Omental fat pad (tissue), 4 donors: Measurements from ENCODE around the gene RNASE13. TPM values are rescaled to one million over a fixed set of nuclear protein-coding genes. Genes with fewer than 3 reads are reported as not detected.
A peak's percentile ranks its signal among the peaks of the same experiment; 100 is the strongest.

Source experiments
- ATAC-seq: fragments of 150-250 bp; one replicate; pipeline ENCODE4 v1.9.1; 2016; ENCODE audit warnings: mild to moderate bottlenecking, moderate library complexity; ENCODE audit not compliant: low FRiP score
- DNase-seq: peaks from one replicate; pipeline ENCODE4 v3.0.0-alpha.2; 2019; ENCODE audit warnings: low spot score
- total RNA-seq, 4 donors: library from RNA; depleted of rRNA; stranded (reverse); fragments of >200 nt; gene quantifications; one replicate each; pipeline ENCODE4 v1.1.0, GENCODE V29; 2016
- TF ChIP-seq, protein P1 (sequence below), 3 donors: fragments of 450-650 bp; IDR thresholded peaks; one replicate each; pipeline ENCODE4 v1.5.1; 2016 to 2017; ENCODE audit warnings: antibody characterized with exemption in 3 of 3, mild to moderate bottlenecking in 3 of 3, moderate library complexity in 2 of 3

RNASE13 gene
- total RNA-seq, 4 donors from 2014 or later: not detected

DNA sequence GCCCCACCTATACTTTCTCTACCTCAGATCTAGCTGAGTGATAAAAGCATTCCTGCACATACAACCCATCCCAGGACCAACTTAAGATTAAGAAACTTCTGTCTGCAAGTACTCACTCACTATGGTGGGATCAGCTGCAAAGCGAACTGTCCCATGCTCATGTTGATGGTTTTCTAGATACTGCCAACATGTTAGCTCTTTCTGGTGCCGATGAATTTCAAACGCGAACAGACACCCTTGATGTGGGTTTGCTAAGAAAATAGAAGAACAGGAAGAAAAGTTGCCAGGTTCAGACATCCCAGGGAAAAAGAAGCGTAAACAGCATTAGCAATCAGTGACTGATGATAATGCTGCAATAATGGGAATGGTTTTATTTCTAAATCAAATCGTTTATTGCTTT lies 37.0 kb downstream of the RNASE13 start:
- no peak for ATAC-seq
- TF ChIP-seq, protein P1, sequence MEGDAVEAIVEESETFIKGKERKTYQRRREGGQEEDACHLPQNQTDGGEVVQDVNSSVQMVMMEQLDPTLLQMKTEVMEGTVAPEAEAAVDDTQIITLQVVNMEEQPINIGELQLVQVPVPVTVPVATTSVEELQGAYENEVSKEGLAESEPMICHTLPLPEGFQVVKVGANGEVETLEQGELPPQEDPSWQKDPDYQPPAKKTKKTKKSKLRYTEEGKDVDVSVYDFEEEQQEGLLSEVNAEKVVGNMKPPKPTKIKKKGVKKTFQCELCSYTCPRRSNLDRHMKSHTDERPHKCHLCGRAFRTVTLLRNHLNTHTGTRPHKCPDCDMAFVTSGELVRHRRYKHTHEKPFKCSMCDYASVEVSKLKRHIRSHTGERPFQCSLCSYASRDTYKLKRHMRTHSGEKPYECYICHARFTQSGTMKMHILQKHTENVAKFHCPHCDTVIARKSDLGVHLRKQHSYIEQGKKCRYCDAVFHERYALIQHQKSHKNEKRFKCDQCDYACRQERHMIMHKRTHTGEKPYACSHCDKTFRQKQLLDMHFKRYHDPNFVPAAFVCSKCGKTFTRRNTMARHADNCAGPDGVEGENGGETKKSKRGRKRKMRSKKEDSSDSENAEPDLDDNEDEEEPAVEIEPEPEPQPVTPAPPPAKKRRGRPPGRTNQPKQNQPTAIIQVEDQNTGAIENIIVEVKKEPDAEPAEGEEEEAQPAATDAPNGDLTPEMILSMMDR (IDR thresholded peaks at IDR 0.05): no peak
- DNase-seq: no peak

DNA sequence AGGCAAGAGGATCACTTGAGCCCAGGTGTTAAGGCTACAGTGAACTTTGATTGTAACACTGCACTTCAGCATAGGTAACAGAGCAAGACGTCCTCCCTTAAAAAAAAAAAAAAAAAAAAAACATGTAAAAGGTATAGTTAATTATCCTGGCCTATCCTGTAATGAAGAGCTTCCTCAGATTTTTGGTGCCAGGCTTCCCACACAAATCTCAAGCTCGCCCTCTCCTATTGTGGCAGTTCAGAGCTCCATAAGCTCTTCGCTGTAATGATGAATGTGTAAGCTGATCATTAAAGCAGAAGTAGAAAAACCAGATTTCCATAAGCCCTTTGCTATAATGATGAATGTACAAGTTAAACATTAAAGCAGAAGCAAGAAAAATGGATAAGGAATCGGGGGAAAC lies 37.5 kb downstream of the RNASE13 start:
- no peak for ATAC-seq
- TF ChIP-seq, protein P1 (IDR thresholded peaks at IDR 0.05): no peak
- DNase-seq: no peak

DNA sequence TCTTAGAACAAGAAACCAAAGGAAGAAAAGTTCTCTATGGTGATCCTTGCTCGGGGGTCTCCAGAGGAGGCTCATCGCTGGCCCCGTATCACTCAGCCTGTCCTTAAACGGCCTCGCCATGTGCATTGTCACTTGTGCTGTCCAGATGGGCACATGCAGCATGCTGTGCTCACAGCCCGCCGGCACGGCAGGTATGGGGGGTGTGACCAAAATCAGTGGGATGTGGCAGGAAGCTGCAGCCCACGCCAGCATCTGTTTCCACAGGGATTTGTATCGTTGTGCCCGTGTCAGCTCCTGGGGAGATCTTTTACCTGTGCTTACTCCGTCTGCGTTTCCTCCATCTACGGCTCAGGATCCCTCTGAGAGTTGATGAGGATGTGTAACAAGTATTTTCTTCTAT lies 38.1 kb downstream of the RNASE13 start:
- DNase-seq (no peak), ATAC-seq (no peak)
- TF ChIP-seq, protein P1 (IDR thresholded peaks at IDR 0.05): no peak

DNA sequence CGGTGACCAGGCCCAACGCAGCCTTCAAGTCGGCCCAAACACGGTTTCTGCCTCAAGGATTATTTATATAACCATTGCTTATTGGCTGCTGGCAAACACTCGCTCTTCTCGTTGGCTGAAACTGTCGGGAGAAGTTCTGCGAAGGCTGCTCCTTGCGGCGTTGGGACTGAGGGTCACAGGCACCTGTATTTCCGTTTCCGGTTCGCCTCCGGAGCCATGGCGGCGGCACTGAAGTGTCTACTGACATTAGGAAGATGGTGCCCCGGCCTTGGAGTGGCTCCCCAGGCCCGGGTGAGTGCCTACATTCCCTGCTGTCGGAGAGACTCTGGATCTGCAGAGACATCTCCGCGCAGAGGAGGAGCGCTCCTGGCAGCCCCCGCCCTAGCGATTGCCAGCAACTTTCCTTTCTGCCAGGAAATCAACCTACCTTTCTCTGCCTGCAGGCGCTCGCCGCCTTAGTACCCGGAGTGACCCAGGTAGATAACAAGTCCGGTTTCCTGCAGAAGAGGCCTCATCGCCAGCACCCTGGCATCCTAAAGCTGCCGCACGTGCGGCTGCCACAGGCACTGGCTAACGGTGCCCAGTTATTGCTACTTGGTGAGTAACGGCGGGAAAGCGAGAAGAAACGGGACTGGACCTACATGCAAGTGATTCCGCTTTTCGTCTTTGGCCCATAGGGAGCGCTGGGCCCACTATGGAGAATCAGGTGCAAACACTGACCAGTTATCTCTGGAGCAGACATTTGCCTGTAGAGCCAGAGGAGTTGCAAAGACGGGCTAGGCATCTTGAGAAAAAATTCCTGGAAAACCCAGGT lies 44.6 kb downstream of the RNASE13 start, which contains the start of gene METTL17:
METTL17 (plus strand) TSS at position 194 of the 814 bp plus-strand sequence; CDS start at position 217, 23 bp downstream.
- ATAC-seq (peak; percentile 91), DNase-seq (peak; percentile 67)
- TF ChIP-seq, protein P1 (IDR thresholded peaks at IDR 0.05): no peak

DNA sequence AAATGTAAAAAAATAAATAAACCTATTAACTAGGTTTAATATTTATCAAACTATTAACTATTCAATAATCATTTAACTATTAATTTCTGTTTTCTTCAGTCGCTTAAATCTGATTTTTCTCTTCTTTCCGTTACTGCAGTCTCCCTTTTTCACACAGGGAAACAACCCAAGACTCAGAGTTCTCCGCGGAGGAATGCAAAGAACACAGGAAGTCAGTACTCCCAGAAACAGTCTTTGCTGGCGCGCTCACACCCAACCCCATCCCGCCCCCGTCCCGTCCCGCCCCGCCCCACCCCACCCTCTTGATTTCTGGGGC lies 45.2 kb downstream of the RNASE13 start:
- DNase-seq: no peak
- no peak for ATAC-seq
- TF ChIP-seq, protein P1 (IDR thresholded peaks at IDR 0.05): no peak

DNA sequence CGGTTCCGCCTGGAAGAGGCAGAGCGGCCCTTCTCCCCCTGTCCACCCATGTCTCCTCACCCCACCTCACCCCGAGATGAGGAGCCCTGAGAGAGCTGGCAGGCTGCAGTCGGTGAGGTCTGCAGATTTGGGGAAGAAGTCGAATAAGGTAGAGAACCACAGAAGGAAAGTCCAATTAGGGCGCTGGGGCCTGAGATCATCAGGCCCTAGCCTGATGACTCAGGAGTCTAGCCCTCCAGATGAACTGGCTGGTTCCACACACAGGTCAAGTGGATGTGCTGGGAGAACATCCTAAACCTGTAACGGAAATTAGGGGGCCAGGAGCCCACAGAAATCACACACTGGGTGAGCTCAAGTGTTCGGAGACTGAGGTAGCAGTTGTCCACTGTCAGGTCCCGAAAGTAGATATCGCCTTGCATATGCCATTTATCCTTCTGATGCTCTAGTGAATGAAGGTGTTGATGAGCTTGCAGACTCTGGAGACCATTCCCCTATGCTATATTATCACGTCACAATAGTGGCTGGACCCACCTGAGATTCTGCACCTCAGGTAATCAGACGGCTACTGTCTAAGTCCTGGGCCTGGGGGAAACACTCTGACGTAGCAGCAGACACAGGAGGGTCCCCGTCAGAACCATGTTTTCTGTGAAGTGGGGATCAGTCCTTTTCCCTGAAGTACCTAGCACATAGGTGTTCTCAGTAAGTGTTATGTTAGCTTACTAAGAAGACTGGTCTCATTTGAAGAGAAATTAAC lies 45.7 kb downstream of the RNASE13 start:
- TF ChIP-seq, protein P1 (IDR thresholded peaks at IDR 0.05): no peak
- ATAC-seq (no peak), DNase-seq (no peak)
